ENCODE data around the gene JMY. TPM values are rescaled to one million over a fixed set of nuclear protein-coding genes. Genes with fewer than 3 reads are reported as not detected.

JMY gene
- total and polyA plus RNA-seq, 7 experiments from 2014 or later: 6.5 to 47.0 (median 23.3) TPM

DNA sequence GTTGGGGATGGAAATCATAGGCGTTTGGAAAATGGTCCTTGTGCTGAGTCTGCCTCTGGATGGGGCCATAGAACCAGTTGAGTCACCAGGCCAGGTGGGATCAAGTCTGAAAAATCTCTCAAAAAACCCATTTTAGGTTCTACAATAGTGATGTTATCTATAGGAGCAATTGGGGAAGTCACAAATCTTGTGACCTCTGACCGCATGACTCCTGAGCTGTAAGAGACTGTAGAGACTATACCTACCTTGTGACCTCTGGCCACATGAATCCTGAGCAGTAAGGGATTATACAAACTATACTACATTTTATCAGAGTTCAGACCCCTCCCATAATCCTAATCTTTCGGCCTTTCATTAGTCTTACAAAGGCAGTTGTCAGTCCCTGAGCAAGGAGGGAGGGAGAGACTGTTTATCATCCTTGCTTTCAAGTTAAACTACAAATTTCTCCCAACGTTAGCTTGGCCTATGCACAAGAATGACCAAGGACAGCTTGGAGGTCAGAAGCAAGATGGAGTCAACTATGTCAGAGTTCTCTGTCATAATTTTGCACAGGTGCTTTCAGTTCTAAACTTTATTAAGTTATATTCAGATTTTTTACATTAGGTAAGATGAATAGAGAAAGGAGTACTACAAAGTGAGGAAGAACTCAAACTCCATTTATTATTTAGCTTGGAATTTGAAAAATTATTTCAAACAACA, 11.5 kb upstream of the JMY start:
- no peak for DNase-seq
- no peaks in the 10 kb centered on the region for H3K4me1 ChIP-seq (ENCODE audit: control insufficient read depth in 2 of 2, insufficient read depth in 2 of 2, low read length in 2 of 2)
- Mint-ChIP-seq H3K4me3 (no peak overlapping the region), H3K9me3 (no peaks in the 10 kb centered on the region), H3K27me3 (no peaks in the 10 kb centered on the region), H3K4me1 (peaks cover 0 to 2% (median 0%) of the 10 kb centered on the region in 7 donors), H3K27ac (no peak overlapping the region), H3K36me3 (peaks cover 0 to 17% (median 3%) of the 10 kb centered on the region in 5 donors)
- no peaks in the 10 kb centered on the region for H3K27me3 ChIP-seq (ENCODE audit: control insufficient read depth in 2 of 2, insufficient read depth in 2 of 2, low read length in 2 of 2)
- ChIA-PET CTCF (no interaction called here), POLR2A (no interaction called here)
- no peaks in the 10 kb centered on the region for H3K9me3 ChIP-seq (ENCODE audit: control insufficient read depth in 2 of 3, low read length in 3 of 3)
- intact Hi-C loops (cut with micrococcal nuclease): no loop called here
- ATAC-seq: no peak
- H3K27ac ChIP-seq (ENCODE audit: low read depth, low read length): no peak overlapping the region
- no peaks in the 10 kb centered on the region for H3K36me3 ChIP-seq (ENCODE audit: control insufficient read depth in 2 of 3, insufficient read depth in 3 of 3, low read length in 3 of 3)
- no peak overlapping the region for H3K4me3 ChIP-seq (ENCODE audit: low read length)

GRCh38 chr5:79225026-79225425, 10.9 kb upstream of the JMY start:
- Mint-ChIP-seq H3K4me1 (peaks cover 0 to 8% (median 0%) of the 10 kb centered on the region in 7 donors), H3K4me3 (no peak overlapping the region), H3K27ac (peak overlapping the region in 1 of 9 donors; percentile 37), H3K27me3 (no peaks in the 10 kb centered on the region), H3K36me3 (peaks cover 0 to 19% (median 3%) of the 10 kb centered on the region in 5 donors), H3K9me3 (no peaks in the 10 kb centered on the region)
- DNase-seq (no peak), ATAC-seq (no peak)
- Histone ChIP-seq H3K4me1 (ENCODE audit: control insufficient read depth in 2 of 2, insufficient read depth in 2 of 2, low read length in 2 of 2) (no peaks in the 10 kb centered on the region), H3K27ac (ENCODE audit: low read depth, low read length) (no peak overlapping the region), H3K27me3 (ENCODE audit: control insufficient read depth in 2 of 2, insufficient read depth in 2 of 2, low read length in 2 of 2) (no peaks in the 10 kb centered on the region), H3K9me3 (ENCODE audit: control insufficient read depth in 2 of 3, low read length in 3 of 3) (no peaks in the 10 kb centered on the region), H3K4me3 (ENCODE audit: low read length) (no peak overlapping the region), H3K36me3 (ENCODE audit: control insufficient read depth in 2 of 3, insufficient read depth in 3 of 3, low read length in 3 of 3) (no peaks in the 10 kb centered on the region)
- ChIA-PET CTCF (no interaction called here), POLR2A (no interaction called here)
- intact Hi-C loops (cut with micrococcal nuclease): no loop called here

- Mint-ChIP-seq H3K27me3 (no peaks in the 10 kb centered on the region), H3K9me3 (no peaks in the 10 kb centered on the region), H3K36me3 (peaks cover 0 to 19% (median 3%) of the 10 kb centered on the region in 5 donors), H3K27ac (peak overlapping the region in 1 of 9 donors; percentile 37), H3K4me1 (peaks cover 0 to 8% (median 0%) of the 10 kb centered on the region in 7 donors), H3K4me3 (no peak overlapping the region)
- intact Hi-C loops (cut with micrococcal nuclease): no loop called here
- no peak overlapping the region for H3K27ac ChIP-seq (ENCODE audit: low read depth, low read length)
- H3K27me3 ChIP-seq (ENCODE audit: control insufficient read depth in 2 of 2, insufficient read depth in 2 of 2, low read length in 2 of 2): no peaks in the 10 kb centered on the region
- DNase-seq (no peak), ATAC-seq (no peak)
- no peaks in the 10 kb centered on the region for H3K36me3 ChIP-seq (ENCODE audit: control insufficient read depth in 2 of 3, insufficient read depth in 3 of 3, low read length in 3 of 3)
- POLR2A ChIA-PET: no interaction called here
- H3K9me3 ChIP-seq (ENCODE audit: control insufficient read depth in 2 of 3, low read length in 3 of 3): no peaks in the 10 kb centered on the region
- no peaks in the 10 kb centered on the region for H3K4me1 ChIP-seq (ENCODE audit: control insufficient read depth in 2 of 2, insufficient read depth in 2 of 2, low read length in 2 of 2)
- H3K4me3 ChIP-seq (ENCODE audit: low read length): no peak overlapping the region
- CTCF ChIA-PET: no interaction called here
Observed at GRCh38 chr5:79225441-79225840, 10.5 kb upstream of the JMY start.

DNA sequence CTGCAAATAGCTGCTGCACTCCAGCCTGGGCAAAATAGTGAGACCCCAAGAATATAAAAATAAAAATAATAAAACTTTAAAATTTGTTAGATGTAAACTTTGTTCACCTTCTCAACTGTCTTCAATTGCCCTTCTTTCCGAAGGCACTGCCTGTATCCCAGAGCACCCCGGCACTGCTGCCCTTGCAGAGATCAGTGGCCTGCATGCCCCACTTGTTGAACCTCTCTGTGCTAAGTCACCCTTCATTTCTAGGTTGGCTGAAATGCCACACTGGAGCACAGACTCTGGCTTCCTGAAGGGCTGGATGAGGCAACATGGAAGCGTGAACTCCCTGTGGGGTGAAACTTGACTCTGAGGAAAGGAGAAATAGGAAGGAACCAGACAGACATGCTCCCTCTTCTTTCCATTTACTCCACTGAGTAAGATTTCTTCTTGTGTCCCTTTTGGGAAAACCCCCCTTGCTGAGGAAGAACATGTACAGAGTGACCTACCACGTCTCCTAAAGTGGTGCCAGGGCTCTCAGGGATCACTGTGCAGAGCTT, 8.4 kb upstream of the JMY start:
- peaks cover 0 to 8% (median 0%) of the 10 kb centered on the region in 7 donors for H3K4me1 Mint-ChIP-seq
- H3K9me3 Mint-ChIP-seq: no peaks in the 10 kb centered on the region
- H3K4me3 Mint-ChIP-seq: no peak overlapping the region
- ChIA-PET POLR2A (no interaction called here), CTCF (no interaction called here)
- Histone ChIP-seq H3K27ac (ENCODE audit: low read depth, low read length) (no peak overlapping the region), H3K36me3 (ENCODE audit: control insufficient read depth in 2 of 3, insufficient read depth in 3 of 3, low read length in 3 of 3) (no peaks in the 10 kb centered on the region), H3K4me1 (ENCODE audit: control insufficient read depth in 2 of 2, insufficient read depth in 2 of 2, low read length in 2 of 2) (no peaks in the 10 kb centered on the region), H3K4me3 (ENCODE audit: low read length) (no peak overlapping the region), H3K27me3 (ENCODE audit: control insufficient read depth in 2 of 2, insufficient read depth in 2 of 2, low read length in 2 of 2) (no peaks in the 10 kb centered on the region), H3K9me3 (ENCODE audit: control insufficient read depth in 2 of 3, low read length in 3 of 3) (no peaks in the 10 kb centered on the region)
- H3K27ac Mint-ChIP-seq: no peak overlapping the region
- intact Hi-C loops (cut with micrococcal nuclease): no loop called here
- no peaks in the 10 kb centered on the region for H3K27me3 Mint-ChIP-seq
- DNase-seq (no peak), ATAC-seq (no peak)
- H3K36me3 Mint-ChIP-seq: peaks cover 0 to 17% (median 3%) of the 10 kb centered on the region in 5 donors

GRCh38 chr5:79229357-79230174, 6.4 kb upstream of the JMY start:
- no peaks in the 10 kb centered on the region for H3K36me3 ChIP-seq (ENCODE audit: control insufficient read depth in 2 of 3, insufficient read depth in 3 of 3, low read length in 3 of 3)
- POLR2A ChIA-PET: no interaction called here
- no peak overlapping the region for H3K27ac ChIP-seq (ENCODE audit: low read depth, low read length)
- ATAC-seq: peak; percentile 81
- no peak overlapping the region for H3K4me3 Mint-ChIP-seq
- no peaks in the 10 kb centered on the region for H3K4me1 ChIP-seq (ENCODE audit: control insufficient read depth in 2 of 2, insufficient read depth in 2 of 2, low read length in 2 of 2)
- H3K27me3 Mint-ChIP-seq: no peaks in the 10 kb centered on the region
- H3K9me3 ChIP-seq (ENCODE audit: control insufficient read depth in 2 of 3, low read length in 3 of 3): no peaks in the 10 kb centered on the region
- peak overlapping the region in 2 of 9 donors; percentile 45 to 76 for H3K27ac Mint-ChIP-seq
- no peak overlapping the region for H3K4me3 ChIP-seq (ENCODE audit: low read length)
- H3K27me3 ChIP-seq (ENCODE audit: control insufficient read depth in 2 of 2, insufficient read depth in 2 of 2, low read length in 2 of 2): no peaks in the 10 kb centered on the region
- H3K9me3 Mint-ChIP-seq: no peaks in the 10 kb centered on the region
- peaks cover 0 to 8% (median 0%) of the 10 kb centered on the region in 7 donors for H3K4me1 Mint-ChIP-seq
- DNase-seq: no peak
- intact Hi-C loops (cut with micrococcal nuclease): loop anchor here (10.0 kb wide), 3 partner anchors 235 to 1025 kb away; partner anchors contain the start of gene SERINC5 (in 2 of the 2)
- peaks cover 0 to 10% (median 3%) of the 10 kb centered on the region in 5 donors for H3K36me3 Mint-ChIP-seq
- CTCF ChIA-PET: no interaction called here

DNA sequence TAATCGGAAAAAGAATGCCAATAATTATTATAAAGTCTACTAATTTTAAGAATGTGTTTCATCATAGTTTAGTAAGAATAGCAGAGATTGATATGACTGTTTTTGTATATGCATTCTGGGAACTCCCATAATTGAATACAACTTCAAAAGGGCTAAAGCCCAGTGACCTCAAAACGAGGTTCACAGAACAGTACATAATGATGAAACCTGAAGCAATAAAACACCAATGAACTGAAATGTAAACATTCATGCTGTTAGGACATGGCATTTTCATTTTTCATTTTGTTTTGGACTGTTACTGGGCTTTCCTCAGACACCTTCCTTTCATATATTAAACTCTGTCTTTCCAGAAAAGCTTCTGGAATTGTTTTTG, 684 bp upstream of the JMY start:
- ATAC-seq (no peak), DNase-seq (no peak)
- Histone ChIP-seq H3K36me3 (ENCODE audit: control insufficient read depth in 2 of 3, insufficient read depth in 3 of 3, low read length in 3 of 3) (peaks cover 0 to 7% (median 0%) of the 10 kb centered on the region in 3 experiments), H3K4me1 (ENCODE audit: control insufficient read depth in 2 of 2, insufficient read depth in 2 of 2, low read length in 2 of 2) (peaks cover 6 to 30% of the 10 kb centered on the region in 2 donors), H3K27ac (ENCODE audit: low read depth, low read length) (peak overlapping the region; percentile 99), H3K9me3 (ENCODE audit: control insufficient read depth in 2 of 3, low read length in 3 of 3) (no peaks in the 10 kb centered on the region), H3K4me3 (ENCODE audit: low read length) (peak overlapping the region; percentile 76), H3K27me3 (ENCODE audit: control insufficient read depth in 2 of 2, insufficient read depth in 2 of 2, low read length in 2 of 2) (no peaks in the 10 kb centered on the region)
- intact Hi-C loops (cut with micrococcal nuclease): loop anchor here (1.0 to 10.0 kb wide), 8 partner anchors 230 to 1458 kb away; partner anchors contain the start of genes SERINC5 (in 2 of the 2), TBCA (in 2 of the 2), ARSB (in 1 of the 2) and HOMER1 (in 1 of the 2)
- POLR2A ChIA-PET: interaction anchor here (0.5 kb wide), 1 partner anchor 962 kb away, joined by 5 read pairs; no protein-coding TSS in a partner anchor
- peak overlapping the region; percentile 86 to 97 (median 93) for H3K4me3 Mint-ChIP-seq
- CTCF ChIA-PET: interaction anchor here (0.7 to 1.5 kb wide), 2 partner anchors 102 kb away, joined by 3 to 5 read pairs; no protein-coding TSS in a partner anchor
- no peaks in the 10 kb centered on the region for H3K9me3 Mint-ChIP-seq
- H3K27ac Mint-ChIP-seq: peak overlapping the region; percentile 83 to 98 (median 93)
- peaks cover 0 to under 1% (median 0%) of the 10 kb centered on the region in 5 donors for H3K36me3 Mint-ChIP-seq
- peaks cover 10 to 30% (median 24%) of the 10 kb centered on the region in 7 donors for H3K4me1 Mint-ChIP-seq
- peaks cover 0 to 4% (median 0%) of the 10 kb centered on the region in 5 donors for H3K27me3 Mint-ChIP-seq

All from naive thymus-derived CD4-positive, alpha-beta T cell (primary cell).